HFF-Myc (cell line): Measurements from ENCODE around the gene RNF5.
"Not testable (repeated sequence)": the region's sequence is repeated elsewhere in the genome, so short reads cannot be mapped to it uniquely, and the experiment has no call there.

ENCODE experiments used
- DNase-seq: peaks from one replicate; pipeline ENCODE4 v3.0.0-alpha.2; 2011; ENCODE audit warnings: low read depth; ENCODE audit errors: extremely low read depth
- H3K4me3 ChIP-seq: replicated peaks from 2 replicates; pipeline ENCODE4 v1.5.1; 2011; ENCODE audit warnings: low read depth, mild to moderate bottlenecking, control low read depth, low read length
- TF ChIP-seq, protein P1 (sequence below): IDR thresholded peaks from 2 replicates; pipeline ENCODE4 v1.5.1; 2012; ENCODE audit warnings: mild to moderate bottlenecking, low read depth, low read length, control low read depth; ENCODE audit errors: missing control alignments

Gene RNF5

DNA sequence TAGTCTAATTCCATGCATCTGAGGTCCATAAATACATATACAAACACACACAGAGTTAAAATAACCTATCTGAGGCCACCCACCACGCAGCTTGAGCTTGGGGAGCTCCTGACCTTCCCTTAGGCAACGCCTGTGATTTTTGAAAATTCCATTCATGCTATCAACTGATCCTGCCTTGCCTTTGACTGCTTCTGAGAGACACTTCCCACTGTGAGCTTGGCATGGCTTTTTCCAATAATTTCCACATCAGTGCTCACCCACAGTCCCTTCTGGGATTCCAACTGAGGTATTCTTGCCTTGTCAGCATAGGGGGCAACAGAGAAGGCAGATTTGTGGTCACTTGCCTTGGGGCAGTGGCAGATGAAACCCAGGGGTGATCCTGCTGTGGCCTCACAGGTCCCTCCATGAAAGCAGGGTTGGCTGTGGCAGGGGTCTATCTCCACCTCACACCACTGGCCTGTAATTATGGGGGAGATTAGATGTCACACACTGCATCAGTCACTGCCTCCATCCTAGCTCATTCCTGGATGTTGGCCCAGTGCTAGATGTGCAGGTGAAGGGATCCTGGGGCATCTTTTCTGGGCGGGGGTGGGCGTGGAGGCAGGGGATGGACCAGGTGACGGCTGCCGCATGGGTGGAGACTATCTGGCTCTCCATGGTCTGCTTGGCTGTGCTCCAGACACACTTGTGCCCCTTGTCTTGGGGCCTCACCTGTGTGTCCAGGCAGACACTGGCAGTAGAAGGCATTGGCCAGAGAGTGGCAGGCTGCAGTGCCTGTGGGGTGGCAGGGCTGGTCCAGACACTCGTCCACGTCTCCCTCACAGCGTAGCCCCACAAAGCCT, 25.4 kb downstream of the RNF5 start:
- H3K4me3 ChIP-seq = no peak overlapping the region
- DNase-seq = no peak
- TF ChIP-seq, protein P1, sequence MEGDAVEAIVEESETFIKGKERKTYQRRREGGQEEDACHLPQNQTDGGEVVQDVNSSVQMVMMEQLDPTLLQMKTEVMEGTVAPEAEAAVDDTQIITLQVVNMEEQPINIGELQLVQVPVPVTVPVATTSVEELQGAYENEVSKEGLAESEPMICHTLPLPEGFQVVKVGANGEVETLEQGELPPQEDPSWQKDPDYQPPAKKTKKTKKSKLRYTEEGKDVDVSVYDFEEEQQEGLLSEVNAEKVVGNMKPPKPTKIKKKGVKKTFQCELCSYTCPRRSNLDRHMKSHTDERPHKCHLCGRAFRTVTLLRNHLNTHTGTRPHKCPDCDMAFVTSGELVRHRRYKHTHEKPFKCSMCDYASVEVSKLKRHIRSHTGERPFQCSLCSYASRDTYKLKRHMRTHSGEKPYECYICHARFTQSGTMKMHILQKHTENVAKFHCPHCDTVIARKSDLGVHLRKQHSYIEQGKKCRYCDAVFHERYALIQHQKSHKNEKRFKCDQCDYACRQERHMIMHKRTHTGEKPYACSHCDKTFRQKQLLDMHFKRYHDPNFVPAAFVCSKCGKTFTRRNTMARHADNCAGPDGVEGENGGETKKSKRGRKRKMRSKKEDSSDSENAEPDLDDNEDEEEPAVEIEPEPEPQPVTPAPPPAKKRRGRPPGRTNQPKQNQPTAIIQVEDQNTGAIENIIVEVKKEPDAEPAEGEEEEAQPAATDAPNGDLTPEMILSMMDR = no peak

DNA sequence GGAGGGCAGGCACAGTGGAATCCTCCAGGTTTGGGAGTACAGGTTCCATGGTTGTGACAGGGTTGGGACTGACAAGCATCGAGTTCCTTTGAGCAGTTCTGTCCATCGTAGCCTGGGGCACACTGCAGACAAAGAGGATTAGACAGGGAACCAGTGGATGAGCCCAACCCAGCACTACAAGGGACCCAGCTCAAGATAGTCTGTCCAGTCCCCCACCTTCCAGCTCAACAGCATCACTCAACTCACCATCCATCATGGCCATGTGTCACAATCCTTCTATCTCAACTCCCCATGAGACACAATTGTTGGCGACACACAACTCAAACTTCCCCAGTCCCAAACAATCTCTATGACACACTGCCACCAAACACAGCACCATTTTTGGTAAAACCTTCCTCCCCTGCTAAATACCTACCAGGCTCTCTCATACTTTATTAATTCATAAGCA, 26.1 kb downstream of the RNF5 start:
- no peak overlapping the region for H3K4me3 ChIP-seq
- TF ChIP-seq, protein P1 = no peak
- no peak for DNase-seq

DNA sequence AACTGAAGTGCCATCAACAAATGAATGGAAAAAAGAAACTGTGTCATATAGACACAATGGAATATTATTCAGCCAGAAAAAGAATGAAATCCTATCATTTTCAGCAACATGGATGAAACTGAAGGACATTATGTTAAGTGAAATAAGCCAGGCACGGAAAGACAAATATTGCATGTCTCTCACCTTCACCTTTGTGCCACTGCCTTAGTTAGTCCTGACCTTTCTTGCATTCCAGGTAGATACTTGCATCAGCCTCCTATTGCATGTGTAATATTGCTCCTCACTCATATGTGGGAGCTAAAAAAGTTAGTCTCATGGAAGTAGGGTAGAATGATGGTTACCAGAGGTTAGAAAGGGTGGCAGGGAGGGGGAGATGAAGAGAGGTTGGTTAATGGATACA, 30.8 kb downstream of the RNF5 start:
- H3K4me3 ChIP-seq = no peak overlapping the region
- DNase-seq = no peak
- TF ChIP-seq, protein P1 = no peak

DNA sequence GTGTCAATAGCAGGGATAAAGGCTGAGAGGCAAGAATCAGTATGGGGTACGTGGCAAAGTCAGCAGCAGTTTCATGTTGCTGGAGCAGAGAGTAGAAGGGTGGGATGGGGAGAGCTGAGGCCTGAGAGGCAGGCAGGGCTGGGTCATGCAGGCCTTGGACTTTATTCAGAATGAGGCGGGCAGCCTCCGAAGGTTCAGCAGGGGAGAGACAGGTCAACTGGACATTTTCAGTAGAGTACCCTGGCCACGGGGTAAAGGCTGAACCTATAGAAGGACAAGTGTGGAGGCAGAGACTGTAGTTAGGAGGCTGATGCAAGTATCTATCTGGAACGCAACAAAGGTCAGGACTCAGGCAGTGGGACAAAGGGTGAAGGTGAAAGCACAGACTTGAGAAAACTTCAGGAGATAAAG, 32.0 kb downstream of the RNF5 start:
- TF ChIP-seq, protein P1 = no peak
- no peak overlapping the region for H3K4me3 ChIP-seq
- DNase-seq = no peak

DNA sequence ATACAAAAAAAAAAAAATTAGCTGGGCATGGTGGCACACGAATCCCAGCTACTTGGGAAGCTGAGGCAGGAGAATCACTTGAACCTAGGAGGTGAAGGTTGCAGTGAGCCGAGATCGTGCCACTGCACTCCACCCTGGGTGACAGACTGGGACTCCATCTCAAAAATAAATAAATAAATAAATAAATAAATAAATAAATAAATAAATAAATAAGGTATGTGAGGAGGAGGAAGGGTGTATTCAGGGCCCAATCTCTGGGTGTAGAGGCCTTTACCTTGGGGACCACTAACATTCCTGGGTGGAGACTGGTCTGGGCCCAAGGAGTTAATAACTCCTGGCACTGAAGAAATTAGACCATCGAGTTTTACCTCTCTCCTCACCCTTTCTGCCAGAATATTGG, 33.2 kb downstream of the RNF5 start:
- DNase-seq, H3K4me3 ChIP-seq: not testable (repeated sequence)

DNA sequence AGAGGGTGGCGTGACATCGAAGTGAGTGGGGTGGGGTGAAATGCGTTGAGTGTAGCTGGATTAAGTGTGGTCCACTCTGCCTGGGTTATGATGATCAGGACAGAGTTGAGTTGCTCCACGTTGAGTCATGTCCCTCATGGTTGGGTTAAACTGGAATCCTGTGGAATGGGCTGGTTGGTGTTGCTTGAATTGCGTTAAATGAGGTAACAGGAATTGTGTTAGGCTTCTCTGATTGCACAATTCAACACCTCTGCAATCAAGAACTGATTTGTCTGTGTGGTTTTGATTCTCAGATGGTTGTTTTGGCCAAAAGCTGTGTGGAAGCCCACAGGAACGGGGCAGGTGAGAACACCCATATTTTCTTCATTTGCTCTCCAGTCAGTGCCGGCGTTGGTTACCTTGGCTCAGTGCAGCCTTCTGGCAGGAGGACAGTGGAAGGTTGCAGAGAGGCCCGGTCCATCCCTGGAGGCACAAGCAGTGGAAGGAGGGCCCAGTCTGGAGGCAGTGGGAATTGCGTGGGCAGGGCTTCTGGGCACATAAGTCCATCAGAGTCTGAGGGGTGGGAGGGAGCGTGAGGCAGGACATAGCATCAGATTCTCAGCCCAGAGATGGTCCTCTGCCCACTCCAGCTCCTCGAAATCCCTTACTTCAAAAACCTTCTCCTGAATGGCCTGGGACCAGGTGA, 34.0 kb downstream of the RNF5 start:
- no peak overlapping the region for H3K4me3 ChIP-seq
- TF ChIP-seq, protein P1 = no peak

DNA sequence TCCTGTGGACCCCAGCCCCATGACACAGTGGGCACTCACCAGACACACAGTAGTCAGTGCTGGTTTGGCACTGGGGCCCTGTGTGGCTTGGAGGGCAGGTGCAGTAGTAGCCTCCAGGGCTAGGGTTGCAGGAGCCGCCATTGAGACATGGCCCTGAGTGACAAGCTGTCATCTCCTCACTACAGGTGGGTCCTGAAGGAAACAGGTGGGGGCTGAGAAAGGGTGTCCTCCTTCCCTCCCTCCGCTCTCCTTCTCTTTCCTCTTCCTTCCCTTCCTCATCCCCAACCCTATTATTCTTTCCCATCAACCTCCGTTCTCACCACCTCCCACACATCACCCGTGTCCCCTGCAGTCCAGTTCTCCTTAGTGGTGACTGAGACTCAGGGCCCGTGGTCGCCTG, 35.4 kb downstream of the RNF5 start:
- TF ChIP-seq, protein P1 = no peak
- H3K4me3 ChIP-seq = no peak overlapping the region
- DNase-seq = no peak

More for the DNA sequence above, 34.0 kb downstream of the RNF5 start:
- no peak for DNase-seq
